AG09319 (cell line): Measurements from ENCODE around the gene SLC23A1.
"Not testable (repeated sequence)": the region's sequence is repeated elsewhere in the genome, so short reads cannot be mapped to it uniquely, and the experiment has no call there.

ENCODE experiments used
- DNase-seq: peaks from one replicate; pipeline ENCODE4 v3.0.0-alpha.2; 2010; ENCODE audit warnings: low read depth; ENCODE audit errors: extremely low read depth
- TF ChIP-seq, protein P1 (sequence below): IDR thresholded peaks from 2 replicates; pipeline ENCODE4 v1.5.1; 2011; ENCODE audit warnings: low read depth, mild to moderate bottlenecking, inconsistent platforms, low read length, moderate library complexity

SLC23A1 gene

GRCh38 chr5:139360384-139360783, 22.7 kb downstream of the SLC23A1 start:
- TF ChIP-seq, protein P1, sequence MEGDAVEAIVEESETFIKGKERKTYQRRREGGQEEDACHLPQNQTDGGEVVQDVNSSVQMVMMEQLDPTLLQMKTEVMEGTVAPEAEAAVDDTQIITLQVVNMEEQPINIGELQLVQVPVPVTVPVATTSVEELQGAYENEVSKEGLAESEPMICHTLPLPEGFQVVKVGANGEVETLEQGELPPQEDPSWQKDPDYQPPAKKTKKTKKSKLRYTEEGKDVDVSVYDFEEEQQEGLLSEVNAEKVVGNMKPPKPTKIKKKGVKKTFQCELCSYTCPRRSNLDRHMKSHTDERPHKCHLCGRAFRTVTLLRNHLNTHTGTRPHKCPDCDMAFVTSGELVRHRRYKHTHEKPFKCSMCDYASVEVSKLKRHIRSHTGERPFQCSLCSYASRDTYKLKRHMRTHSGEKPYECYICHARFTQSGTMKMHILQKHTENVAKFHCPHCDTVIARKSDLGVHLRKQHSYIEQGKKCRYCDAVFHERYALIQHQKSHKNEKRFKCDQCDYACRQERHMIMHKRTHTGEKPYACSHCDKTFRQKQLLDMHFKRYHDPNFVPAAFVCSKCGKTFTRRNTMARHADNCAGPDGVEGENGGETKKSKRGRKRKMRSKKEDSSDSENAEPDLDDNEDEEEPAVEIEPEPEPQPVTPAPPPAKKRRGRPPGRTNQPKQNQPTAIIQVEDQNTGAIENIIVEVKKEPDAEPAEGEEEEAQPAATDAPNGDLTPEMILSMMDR: no peak
- no peak for DNase-seq

DNA sequence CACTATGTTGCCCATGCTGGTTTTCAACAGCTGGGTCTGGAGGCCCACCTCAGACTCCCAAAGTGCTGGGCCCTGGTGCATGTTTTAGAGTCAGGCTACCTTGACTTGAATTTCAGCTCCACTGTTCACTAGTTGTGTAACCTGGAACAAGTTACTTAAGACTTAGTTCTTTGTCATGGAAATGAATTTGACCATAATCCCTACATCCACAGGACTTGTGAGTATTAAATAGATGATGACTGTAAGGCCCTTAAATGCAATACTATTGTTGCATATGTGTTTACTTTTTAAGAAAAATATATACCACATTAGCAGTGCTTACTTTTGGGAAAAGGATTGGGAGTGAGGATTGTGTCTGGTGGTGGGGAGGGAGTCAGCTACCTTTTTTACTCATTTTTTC, 25.0 kb downstream of the SLC23A1 start:
- TF ChIP-seq, protein P1: no peak
- DNase-seq: no peak

DNA sequence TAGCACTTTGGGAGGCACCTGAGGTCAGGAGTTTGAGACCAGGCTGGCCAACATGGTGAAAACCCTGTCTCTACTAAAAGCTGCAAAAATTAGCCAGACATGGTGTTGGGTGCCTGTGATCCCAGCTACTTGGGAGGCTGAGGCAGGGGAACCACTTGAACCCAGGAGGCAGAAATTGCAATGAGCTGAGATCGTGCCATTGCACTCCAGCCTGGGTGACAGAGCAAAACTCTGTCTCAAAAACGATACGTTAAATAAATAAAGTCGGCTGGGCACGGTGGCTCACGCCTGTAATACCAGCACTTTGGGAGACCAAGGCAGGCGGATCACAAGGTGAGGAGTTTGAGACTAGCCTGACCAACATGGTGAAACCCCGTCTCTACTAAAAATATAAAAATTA, 27.2 kb downstream of the SLC23A1 start:
- DNase-seq: not testable (repeated sequence)

DNA sequence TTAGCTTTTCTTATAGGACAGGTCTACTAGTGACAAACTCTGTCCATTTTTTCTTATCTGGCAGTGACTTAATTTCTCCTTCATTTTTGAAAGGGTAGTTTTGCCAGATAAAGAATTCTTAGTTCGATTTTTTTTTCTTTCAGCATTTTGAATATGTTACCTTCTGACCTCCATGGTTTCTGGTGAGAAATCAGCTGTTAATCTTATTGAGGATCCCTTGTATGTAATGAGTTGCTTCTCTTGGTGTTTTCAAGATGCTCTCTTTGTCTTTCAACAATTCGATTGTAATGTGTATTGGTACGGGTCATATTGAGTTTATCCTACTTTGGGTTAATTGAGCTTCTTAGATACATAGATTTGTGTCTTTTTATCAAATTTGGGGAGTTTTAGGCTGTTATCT, 28.9 kb downstream of the SLC23A1 start:
- TF ChIP-seq, protein P1: no peak
- no peak for DNase-seq

- not testable (repeated sequence) for DNase-seq
Observed at GRCh38 chr5:139347863-139348262, 35.2 kb downstream of the SLC23A1 start.

DNA sequence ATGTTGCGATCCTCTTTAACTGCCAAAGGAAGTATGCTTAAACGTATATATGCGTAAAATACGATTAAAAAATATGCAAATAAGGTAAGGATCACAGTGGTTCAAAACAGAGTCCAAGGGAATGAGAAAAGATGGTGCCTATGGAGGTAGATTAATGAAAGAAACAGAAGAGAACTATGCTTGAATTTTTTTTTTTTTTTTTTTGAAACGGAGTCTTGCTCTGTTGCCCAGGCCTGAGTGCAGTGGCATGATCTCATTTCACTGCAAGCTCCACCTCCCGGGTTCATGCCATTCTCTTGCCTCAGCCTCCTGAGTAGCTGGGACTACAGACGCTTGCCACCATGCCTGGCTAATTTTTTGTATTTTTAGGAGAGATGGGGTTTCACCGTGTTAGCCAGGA, 37.7 kb downstream of the SLC23A1 start:
- DNase-seq: not testable (repeated sequence)

DNA sequence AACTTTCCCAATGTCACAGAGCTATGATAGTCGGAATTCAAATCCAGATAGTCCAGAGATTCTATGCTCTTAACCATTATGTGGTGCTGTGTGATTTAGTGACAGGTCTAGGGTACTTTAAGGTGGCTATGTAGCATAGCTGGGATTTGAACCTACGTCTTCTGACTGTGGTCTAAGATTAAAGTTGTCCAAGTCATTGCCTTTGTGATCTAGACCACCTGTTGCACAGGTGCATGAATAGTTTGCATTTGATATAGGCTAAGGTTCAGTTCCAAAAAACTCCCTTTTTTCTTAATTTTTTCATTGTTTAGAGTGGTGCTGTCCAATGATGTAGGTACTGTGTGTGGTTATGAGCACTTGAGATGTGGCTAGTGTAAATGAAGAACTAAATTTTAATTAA, 38.9 kb downstream of the SLC23A1 start:
- TF ChIP-seq, protein P1: no peak
- DNase-seq: no peak

DNA sequence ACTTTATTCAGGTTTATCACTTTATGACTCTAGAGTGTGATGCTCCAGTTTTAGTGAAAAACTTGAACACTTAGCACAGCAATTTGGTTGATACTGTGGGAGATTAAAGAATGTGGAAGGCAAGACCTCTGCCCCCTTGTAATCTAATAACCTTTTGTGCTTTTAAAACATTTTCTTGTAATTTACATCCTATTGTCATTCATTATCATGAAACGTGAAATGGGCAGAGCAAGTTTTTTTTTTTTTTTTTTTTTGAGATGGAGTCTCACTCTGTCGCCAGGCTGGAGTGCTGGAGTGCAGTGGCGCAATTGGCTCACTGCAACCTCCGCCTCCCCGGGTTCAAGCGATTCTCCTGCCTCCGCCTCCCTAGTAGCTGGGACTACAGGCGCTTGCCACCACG, 39.6 kb downstream of the SLC23A1 start:
- TF ChIP-seq, protein P1: no peak
- no peak for DNase-seq

DNA sequence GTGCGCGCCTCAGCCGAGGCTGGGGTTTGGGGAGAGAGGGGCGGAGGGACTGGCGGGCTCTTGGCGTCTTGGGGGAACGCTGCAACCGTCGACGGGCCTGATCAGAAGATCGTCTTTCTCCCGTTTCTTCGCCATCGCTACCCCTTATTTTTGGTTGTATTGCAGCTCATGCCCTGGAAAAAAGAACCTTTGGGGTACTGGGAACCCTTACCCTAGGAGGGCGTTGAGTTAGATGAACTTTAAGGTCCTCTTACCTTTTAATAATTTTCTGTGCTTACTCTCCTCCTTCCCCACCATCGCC, 40.7 kb downstream of the SLC23A1 start:
- TF ChIP-seq, protein P1: no peak
- no peak for DNase-seq
